Measurements from ENCODE around the gene CLCA2. TPM values are rescaled to one million over a fixed set of nuclear protein-coding genes. Genes with fewer than 3 reads are reported as not detected.

The CLCA2 gene
- total RNA-seq, 1 donor from 2014 or later: not detected

GRCh38 chr1:86504895-86505563 is 81.1 kb downstream of the CLCA2 start:
- ATAC-seq (no peak), DNase-seq (ENCODE audit: low spot score) (no peak)

- no peak for ATAC-seq
- DNase-seq (ENCODE audit: low spot score): no peak
These were observed 81.6 kb downstream of the CLCA2 start for GRCh38 chr1:86505564-86505902.

Other genes with a start within 250 kb of the CLCA2 start
- 3.1 TPM for gene ODF2L, start 27.8 kb upstream of the CLCA2 start, total RNA-seq
- gene CLCA1, start 44.8 kb downstream of the CLCA2 start, total RNA-seq: 0.10 TPM
- not detected for gene CLCA4, start 122.9 kb downstream of the CLCA2 start, total RNA-seq

Data from left lobe of liver (tissue), 2 donors.